H1 (cell line): Measurements from ENCODE around the gene TMCC1. TPM values are rescaled to one million over a fixed set of nuclear protein-coding genes. Genes with fewer than 3 reads are reported as not detected.
A peak's percentile ranks its signal among the peaks of the same experiment; 100 is the strongest.

Source experiments
- CTCF ChIA-PET: fragments of 300-600 bp; sonication (Branson Sonifier 250); formaldehyde crosslinking; loops from one replicate; lab custom pipeline; 2021; ENCODE audit not compliant: partially characterized antibody; lab: Charles Lee
- POLR2A ChIA-PET: fragments of 300-600 bp; sonication (Branson Sonifier 250); formaldehyde crosslinking; loops from one replicate; lab custom pipeline; 2021; ENCODE audit warnings: inconsistent platforms; ENCODE audit not compliant: partially characterized antibody; lab: Charles Lee
- DNase-seq, 2 experiments: peaks; one replicate each; pipeline versions ENCODE4 v3.0.0 to v3.0.0-alpha.2; 2010 to 2022; ENCODE audit warnings: low spot score in 2 of 2, low read depth in 1 of 2, mixed read lengths in 1 of 2
- FAIRE-seq: peaks from 2 replicates; lab custom pipeline; 2011; peaks lifted over from hg19 to GRCh38; lab: Jason Lieb, UNC
- H2AFZ ChIP-seq: 2 replicates; pipeline ENCODE4 v1.8.1; 2012; ENCODE audit warnings: low read length, inconsistent platforms
- H2AK5ac ChIP-seq: 2 replicates; pipeline ENCODE4 v1.6.1; 2013; ENCODE audit warnings: low read depth, low read length
- H2BK120ac ChIP-seq: replicated peaks from 2 replicates; pipeline ENCODE3; 2013; ENCODE audit warnings: low read depth, low read length, inconsistent platforms
- H2BK12ac ChIP-seq: 2 replicates; pipeline ENCODE4 v1.6.1; 2013; ENCODE audit warnings: low read depth, low read length
- H2BK15ac ChIP-seq: 2 replicates; pipeline ENCODE4 v1.6.1; 2013; ENCODE audit warnings: low read length
- H2BK20ac ChIP-seq: 2 replicates; pipeline ENCODE4 v1.6.1; 2013; ENCODE audit warnings: low read length
- H2BK5ac ChIP-seq: 2 replicates; pipeline ENCODE4 v1.6.1; 2013; ENCODE audit warnings: low read depth, low read length
- H3K14ac ChIP-seq: 2 replicates; pipeline ENCODE4 v1.6.1; 2013; ENCODE audit warnings: inconsistent platforms; ENCODE audit not compliant: insufficient read length
- H3K18ac ChIP-seq: 2 replicates; pipeline ENCODE4 v1.6.1; 2013; ENCODE audit warnings: low read length; ENCODE audit errors: extremely low read depth
- H3K23ac ChIP-seq: 2 replicates; pipeline ENCODE4 v1.6.1; 2013; ENCODE audit warnings: inconsistent platforms; ENCODE audit not compliant: insufficient read length
- H3K23me2 ChIP-seq: 2 replicates; pipeline ENCODE4 v1.6.1; 2013; ENCODE audit warnings: low read depth, low read length
- H3K27ac ChIP-seq: 2 replicates; pipeline ENCODE4 v1.6.1; 2011; ENCODE audit warnings: low read depth, low read length, inconsistent platforms
- H3K27me3 ChIP-seq, 4 experiments: replicated peaks in 1 of 4; 1 replicate in 1 of 4; 2 replicates in 3 of 4; pipeline versions ENCODE4 v1.6.1 to v1.8.1; 2011 to 2013; ENCODE audit warnings: low read length in 3 of 4, mild to moderate bottlenecking in 3 of 4, inconsistent platforms in 2 of 4, mixed read lengths in 2 of 4, moderate library complexity in 1 of 4; ENCODE audit not compliant: control insufficient read depth in 3 of 4, insufficient read depth in 3 of 4; ENCODE audit errors: extremely low read depth in 1 of 4
- H3K36me3 ChIP-seq, 4 experiments: 2 replicates each; pipeline versions ENCODE4 v1.6.1 to v1.8.1; 2011 to 2013; ENCODE audit warnings: mild to moderate bottlenecking in 4 of 4, low read length in 3 of 4, moderate library complexity in 2 of 4, control low read depth in 1 of 4, inconsistent platforms in 1 of 4; ENCODE audit not compliant: insufficient read depth in 4 of 4, control insufficient read depth in 2 of 4
- H3K4ac ChIP-seq: replicated peaks from 2 replicates; pipeline ENCODE3; 2013; ENCODE audit warnings: low read length, low read depth, mixed read lengths, inconsistent platforms; ENCODE audit not compliant: insufficient read length
- H3K4me1 ChIP-seq, 4 experiments: replicated peaks in 1 of 4; 1 replicate in 1 of 4; 2 replicates in 3 of 4; pipeline versions ENCODE4 v1.6.1 to v1.8.1; 2011 to 2013; ENCODE audit warnings: low read length in 3 of 4, inconsistent platforms in 2 of 4, mixed read lengths in 1 of 4; ENCODE audit not compliant: insufficient read depth in 4 of 4, control insufficient read depth in 3 of 4
- H3K4me2 ChIP-seq, 2 experiments: 2 replicates each; pipeline versions ENCODE4 v1.6.1 to v1.8.1; 2011 to 2013; ENCODE audit warnings: low read depth in 2 of 2, low read length in 2 of 2, control low read depth in 1 of 2, inconsistent platforms in 1 of 2, mild to moderate bottlenecking in 1 of 2; ENCODE audit not compliant: insufficient read depth in 1 of 2
- H3K4me3 ChIP-seq, 4 experiments: fragments of 200-600, 300-600 bp in 1 of 4; sonication (generic), shearing (Covaris generic), sonication (Bioruptor Twin) in 1 of 4; 2 replicates each; pipeline versions ENCODE4 v1.5.1 to v1.8.1; 2011 to 2016; ENCODE audit warnings: low read length in 4 of 4, low read depth in 3 of 4, control low read depth in 2 of 4, inconsistent platforms in 2 of 4, mild to moderate bottlenecking in 2 of 4, mixed read lengths in 1 of 4, moderate library complexity in 1 of 4; ENCODE audit not compliant: insufficient read depth in 2 of 4; ENCODE audit errors: extremely low read depth in 1 of 4
- H3K56ac ChIP-seq: replicated peaks from 2 replicates; pipeline ENCODE3; 2013; ENCODE audit warnings: low read depth, mild to moderate bottlenecking, mixed read lengths, low read length, inconsistent platforms; ENCODE audit not compliant: insufficient read length
- H3K79me1 ChIP-seq: 2 replicates; pipeline ENCODE4 v1.6.1; 2013; ENCODE audit warnings: low read depth, low read length, control low read depth
- H3K79me2 ChIP-seq, 2 experiments: 2 replicates each; pipeline versions ENCODE4 v1.6.1 to v1.8.1; 2012 to 2013; ENCODE audit warnings: low read length in 2 of 2, mild to moderate bottlenecking in 2 of 2, inconsistent platforms in 1 of 2; ENCODE audit not compliant: insufficient read depth in 2 of 2, control insufficient read depth in 1 of 2
- H3K9ac ChIP-seq, 4 experiments: replicated peaks in 1 of 4; 1 replicate in 1 of 4; 2 replicates in 3 of 4; pipeline versions ENCODE4 v1.6.1 to v1.8.1; 2011 to 2013; ENCODE audit warnings: low read depth in 3 of 4, low read length in 3 of 4, control low read depth in 2 of 4, mild to moderate bottlenecking in 2 of 4, moderate library complexity in 2 of 4, inconsistent platforms in 1 of 4; ENCODE audit errors: extremely low read depth in 1 of 4
- H3K9me3 ChIP-seq, 2 experiments: 2 replicates each; pipeline versions ENCODE4 v1.6.1 to v1.8.1; 2012 to 2013; ENCODE audit warnings: mild to moderate bottlenecking in 2 of 2, moderate library complexity in 2 of 2, control low read depth in 1 of 2, inconsistent platforms in 1 of 2, low read depth in 1 of 2, low read length in 1 of 2, mixed read lengths in 1 of 2; ENCODE audit not compliant: insufficient read depth in 2 of 2
- H4K20me1 ChIP-seq, 2 experiments: replicated peaks in 1 of 2; 2 replicates each; pipeline versions ENCODE3 to v1.8.1; 2011 to 2013; ENCODE audit warnings: inconsistent platforms in 2 of 2, low read length in 2 of 2, mild to moderate bottlenecking in 1 of 2; ENCODE audit not compliant: insufficient read depth in 2 of 2, control insufficient read depth in 1 of 2
- H4K5ac ChIP-seq: 2 replicates; pipeline ENCODE4 v1.6.1; 2013; ENCODE audit warnings: low read length, low read depth, mixed read lengths, inconsistent platforms; ENCODE audit not compliant: insufficient read length
- H4K8ac ChIP-seq: 2 replicates; pipeline ENCODE4 v1.8.0; 2013; ENCODE audit warnings: mild to moderate bottlenecking, moderate library complexity, low read length, inconsistent platforms; ENCODE audit not compliant: insufficient read depth; ENCODE audit errors: extremely low read depth
- H4K91ac ChIP-seq: replicated peaks from 2 replicates; pipeline ENCODE3; 2013; ENCODE audit warnings: low read length, mixed read lengths, inconsistent platforms; ENCODE audit not compliant: insufficient read length
- CTCF ChIP-seq, 3 experiments: IDR thresholded peaks; 1 replicate in 2 of 3; 2 replicates in 1 of 3; pipeline versions ENCODE4 v1.5.1 to v1.6.1; 2011; ENCODE audit warnings: low read length in 3 of 3, mild to moderate bottlenecking in 3 of 3, inconsistent platforms in 2 of 3, low read depth in 1 of 3, moderate library complexity in 1 of 3; ENCODE audit not compliant: insufficient read depth in 1 of 3; ENCODE audit errors: control extremely low read depth in 1 of 3
- GTF2F1 ChIP-seq: IDR thresholded peaks from 2 replicates; pipeline ENCODE4 v1.6.1; 2012; ENCODE audit warnings: low read depth, low read length, improper control_type of control experiment, borderline replicate concordance
- RAD21 ChIP-seq, 2 experiments: IDR thresholded peaks in 1 of 2; conservative IDR thresholded peaks in 1 of 2; 2 replicates each; pipeline ENCODE4 v1.6.1; 2011; ENCODE audit warnings: low read depth in 2 of 2, low read length in 2 of 2, improper control_type of control experiment in 1 of 2, inconsistent platforms in 1 of 2, mild to moderate bottlenecking in 1 of 2, moderate library complexity in 1 of 2
- RNF2 ChIP-seq: fragments of 200-900, 300-1000 bp; sonication (generic); IDR thresholded peaks from 2 replicates; pipeline ENCODE4 v1.7.1; 2016; ENCODE audit warnings: borderline replicate concordance, low read depth, mild to moderate bottlenecking, antibody characterized with exemption, low read length; ENCODE audit not compliant: poor library complexity, severe bottlenecking; ENCODE audit errors: missing control alignments
- SIRT6 ChIP-seq: IDR thresholded peaks from one replicate; pipeline ENCODE4 v1.7.1; 2012; ENCODE audit warnings: low read length, inconsistent platforms
- TAF1 ChIP-seq: IDR thresholded peaks from 2 replicates; pipeline ENCODE4 v1.6.1; 2011; ENCODE audit warnings: mild to moderate bottlenecking, low read depth, low read length
- WGBS, 2 experiments: shearing (Covaris generic) in 1 of 2; methylation state at CpG; one replicate each; pipeline versions ENCODE4 v1.1.6 to v1.1.7; 2013 to 2015; ENCODE audit warnings: low lambda C conversion rate in 2 of 2, mixed read lengths in 2 of 2, inconsistent platforms in 1 of 2, low coverage in 1 of 2, missing lambda C conversion rate in 1 of 2; ENCODE audit not compliant: insufficient replicate concordance in 2 of 2, insufficient coverage in 1 of 2, insufficient read length in 1 of 2; ENCODE audit errors: extremely low coverage in 1 of 2, missing lambda C conversion rate in 1 of 2; 5-methylcytosine and 5-hydroxymethylcytosine counted together
- polyA plus RNA-seq, 7 experiments: library from polyadenylated mRNA; depleted of rRNA in 3 of 7; stranded (reverse) in 5 of 7; unstranded in 2 of 7; fragments of >200 nt in 5 of 7; fragments of 200-250 nt in 2 of 7; gene quantifications; 1 replicate in 5 of 7; 2 replicates in 1 of 7; 4 replicates in 1 of 7; pipeline versions ENCODE4 v1.2.1 to v1.2.3, GENCODE V29; 2011 to 2013; ENCODE audit warnings: missing spikeins in 2 of 7, mixed read lengths in 2 of 7
- total RNA-seq: library from RNA; stranded (reverse); fragmentation: NEBNext Ultra II Directional; extraction: Animal tissue kit (Norgen Biotek cat#: 25700); gene quantifications from 2 replicates; pipeline ENCODE4 v1.2.1, GENCODE V29; 2021

Gene TMCC1
- total and polyA plus RNA-seq, 2 of the 8 experiments (the other 6 are each of a cell fraction or from before 2014, with no cell fraction given): 10.4 to 27.1 TPM

- Histone ChIP-seq H3K27me3 (no peaks in the 10 kb centered on the region), H3K18ac (no peak overlapping the region), H3K9me3 (no peaks in the 10 kb centered on the region), H2AFZ (peak overlapping the region; percentile 50; the same call in 1 of the 2 replicates), H3K9ac (no peak overlapping the region), H2BK5ac (0 out of 2 replicates have a peak overlapping the region, but pooled peaks have one; percentile 47), H4K20me1 (no peaks in the 10 kb centered on the region), H3K36me3 (no peaks in the 10 kb centered on the region), H2BK120ac (no peak overlapping the region), H2BK15ac (peak overlapping the region; percentile 97; the same call in 1 of the 2 replicates), H3K4me3 (no peak overlapping the region), H2BK20ac (peak overlapping the region; percentile 62; the same call in 1 of the 2 replicates), H4K5ac (no peak overlapping the region), H3K23ac (no peak overlapping the region), H3K4me1 (peaks cover 4 to 14% (median 6%) of the 10 kb centered on the region in 4 experiments), H3K79me1 (no peaks in the 10 kb centered on the region), H3K23me2 (peaks cover 7% of the 10 kb centered on the region), H4K91ac (peak overlapping the region; percentile 71), H3K27ac (no peak overlapping the region), H2BK12ac (peak overlapping the region; percentile 80; the same call in 1 of the 2 replicates), H3K4ac (peak overlapping the region; percentile 36), H3K79me2 (no peaks in the 10 kb centered on the region), H3K14ac (no peak overlapping the region), H3K4me2 (peak overlapping the region in 1 of 2 experiments; percentile 79; a peak in 1 of 4 replicates), H4K8ac (no peak overlapping the region), H2AK5ac (0 out of 2 replicates have a peak overlapping the region, but pooled peaks have one; percentile 17), H3K56ac (no peak overlapping the region)
- CTCF ChIA-PET: interaction anchor here (0.6 to 10.7 kb wide), 14 partner anchors 8 to 415 kb away, joined by 3 to 149 read pairs (median 3); no protein-coding TSS in a partner anchor
- 79% methylated on average over 12 of the region's 12 CpGs; no CpG with 5 or more reads in 1 of the 2 experiments for WGBS, 2 experiments
- POLR2A ChIA-PET: interaction anchor here (1.2 kb wide), 1 partner anchor 20 kb away, joined by 4 read pairs; no protein-coding TSS in a partner anchor
- FAIRE-seq: no peak
- peak in 1 of 2 experiments; percentile 71 for DNase-seq
- TF ChIP-seq CTCF (IDR thresholded peaks at IDR 0.05; ENCODE audit: control extremely low read depth in 1 of 3, insufficient read depth in 1 of 3, low read depth in 1 of 3, low read length in 3 of 3): peak in 2 of 3 experiments; percentile 32 to 63; a peak in 2 of 4 replicates
- TF ChIP-seq RNF2: no peak
- TF ChIP-seq RAD21 (IDR thresholded peaks at IDR 0.05 in 1 of 2, conservative IDR thresholded peaks at IDR 0.05 in 1 of 2; ENCODE audit: low read depth in 2 of 2, low read length in 2 of 2): peak; percentile 36 to 50
- no peak for TF ChIP-seq SIRT6
- TF ChIP-seq TAF1: no peak
- TF ChIP-seq GTF2F1: no peak
Observed at GRCh38 chr3:129625072-129625874, 268.2 kb downstream of the TMCC1 start.
